Raji (cell line): ENCODE data around the gene HMX1.

ENCODE experiments used
- POLR2A ChIP-seq: IDR thresholded peaks from 2 replicates; pipeline ENCODE4 v1.6.1; 2011; ENCODE audit warnings: low read depth, low read length, control low read depth; ENCODE audit not compliant: insufficient read depth

HMX1 gene

DNA sequence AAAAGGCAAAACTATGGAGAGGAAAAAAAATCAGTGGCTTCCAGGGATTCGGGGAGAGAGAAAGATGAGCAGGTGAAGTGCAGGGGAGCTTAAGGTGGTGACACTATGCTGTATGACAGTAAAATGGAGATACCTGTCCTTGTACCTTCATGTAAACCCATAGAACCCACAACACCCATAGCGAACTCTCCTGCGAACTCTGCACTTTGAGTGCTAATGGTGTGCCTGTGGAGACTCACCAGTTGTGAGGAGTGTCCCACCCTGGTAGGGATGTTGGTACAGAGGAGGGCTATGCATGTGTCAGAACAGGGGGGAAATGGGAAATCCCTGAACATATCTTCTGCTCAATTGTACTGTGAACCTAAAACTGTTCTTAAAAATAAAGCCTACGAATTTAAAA is 42.8 kb downstream of the HMX1 start:
- no peak for TF ChIP-seq POLR2A

DNA sequence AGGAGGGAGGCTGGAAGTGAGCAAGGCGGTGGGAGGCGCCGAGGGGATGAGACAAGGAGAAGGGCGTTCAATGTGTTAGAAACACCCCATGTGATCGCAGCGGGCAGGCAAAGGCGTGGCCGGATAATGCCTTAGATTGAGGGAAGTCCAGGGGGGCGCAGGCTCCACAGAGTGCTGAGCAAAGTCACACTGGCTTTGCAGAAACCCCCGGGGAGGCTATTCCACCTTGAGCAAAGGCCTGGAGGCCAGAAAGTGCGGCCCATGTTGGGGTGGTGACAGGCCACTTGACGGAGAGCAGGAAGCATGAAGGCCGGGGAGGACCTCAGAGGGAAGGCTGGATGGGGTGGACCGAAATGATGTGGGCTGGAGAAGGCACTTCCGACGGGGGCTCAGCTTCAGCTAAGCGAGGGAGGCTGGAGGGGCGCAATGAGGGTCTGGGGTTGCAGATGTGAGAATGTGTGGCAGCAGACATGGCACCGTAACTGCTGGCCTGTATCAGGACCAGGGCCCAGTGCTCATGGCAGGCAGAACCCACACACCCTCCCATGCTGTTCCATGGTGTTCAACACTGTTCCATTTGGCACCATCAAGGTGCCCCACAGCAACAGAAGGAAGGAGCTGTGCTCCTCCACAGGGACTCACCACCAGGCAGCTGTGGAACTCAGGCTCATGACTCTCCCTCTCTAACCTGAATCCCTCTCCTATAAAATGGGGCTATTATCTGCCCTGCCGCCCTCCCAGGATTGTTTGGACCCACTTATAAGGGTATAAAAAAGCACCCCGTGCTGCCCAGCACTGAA is 50.3 kb downstream of the HMX1 start:
- no peak for TF ChIP-seq POLR2A

DNA sequence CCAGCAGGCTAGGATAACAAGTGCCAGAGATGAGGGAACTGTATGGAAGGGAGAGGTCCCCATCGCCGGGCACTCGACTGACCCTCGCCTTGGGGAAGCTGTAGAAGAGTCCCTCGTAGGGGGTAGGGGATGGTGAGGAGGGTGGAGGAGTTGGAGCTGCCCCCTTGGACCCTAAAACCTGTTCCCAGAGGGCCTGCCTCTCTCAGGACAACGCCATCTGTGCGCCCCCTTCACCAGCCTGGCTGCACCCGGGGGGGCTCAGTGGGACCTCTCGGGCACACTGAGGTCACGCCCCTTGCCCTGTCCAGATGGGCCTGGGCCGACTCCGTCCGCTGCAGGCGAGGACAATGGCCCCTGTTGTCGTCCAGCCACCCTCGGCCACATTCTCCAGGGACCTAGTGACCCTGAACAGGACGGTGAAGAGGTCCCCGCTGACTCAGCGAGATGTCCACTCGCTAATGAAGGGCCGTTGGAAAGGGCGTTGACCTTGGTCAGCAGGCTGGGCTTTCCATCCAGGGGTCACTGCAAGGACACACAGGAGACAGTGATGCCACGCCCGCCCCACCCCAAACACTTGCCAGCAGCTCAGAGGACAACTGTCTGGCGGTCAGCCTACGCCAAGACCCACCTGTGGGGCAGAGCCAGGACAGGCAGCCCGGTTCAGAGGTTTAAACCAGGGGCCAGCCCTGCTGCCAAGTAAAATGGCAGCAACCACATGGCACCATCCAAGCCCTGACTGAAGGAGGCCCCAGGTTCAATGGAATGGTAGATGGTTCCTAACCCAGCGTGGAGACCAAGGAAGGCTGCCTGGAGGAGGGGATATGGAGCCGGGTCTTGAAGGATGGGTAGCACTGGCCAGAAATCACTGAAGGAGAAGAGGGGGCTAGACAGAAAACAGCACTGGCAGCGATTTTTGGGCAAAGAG is 51.2 kb downstream of the HMX1 start:
- no peak for TF ChIP-seq POLR2A

DNA sequence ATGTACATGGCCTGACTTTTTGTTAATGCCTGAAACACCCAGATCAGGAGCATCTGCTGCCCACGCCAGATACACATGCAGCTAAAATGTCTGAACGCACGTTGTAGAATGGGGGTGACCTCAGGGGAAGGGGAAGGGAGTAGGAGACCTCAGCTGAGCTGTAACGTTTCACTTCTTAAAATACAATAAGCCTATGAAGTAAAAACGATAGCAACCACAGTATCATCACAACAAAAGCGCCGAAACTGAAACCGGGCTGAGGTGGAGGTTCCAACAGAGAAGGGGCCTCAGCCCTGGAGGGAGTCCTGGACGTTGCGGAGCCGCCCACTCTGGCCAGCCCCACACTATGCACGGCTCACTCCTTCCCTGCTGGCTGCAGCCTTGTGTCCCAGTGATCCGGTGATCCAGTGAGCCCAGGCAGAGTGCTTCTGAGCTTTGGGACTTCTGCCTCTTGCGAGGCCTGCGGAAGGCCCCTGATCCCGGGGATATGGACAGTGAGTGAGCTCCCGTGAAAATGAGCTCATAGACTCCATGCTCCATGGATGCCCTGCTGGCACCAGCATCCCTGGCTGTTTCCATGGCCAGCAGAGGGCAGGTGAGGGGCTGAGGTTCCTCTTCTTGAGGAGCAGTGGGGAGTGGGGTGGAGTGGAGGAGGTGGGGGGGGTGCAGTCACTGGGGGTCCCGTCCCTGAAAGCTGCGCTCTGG is 52.0 kb downstream of the HMX1 start:
- TF ChIP-seq POLR2A = no peak

DNA sequence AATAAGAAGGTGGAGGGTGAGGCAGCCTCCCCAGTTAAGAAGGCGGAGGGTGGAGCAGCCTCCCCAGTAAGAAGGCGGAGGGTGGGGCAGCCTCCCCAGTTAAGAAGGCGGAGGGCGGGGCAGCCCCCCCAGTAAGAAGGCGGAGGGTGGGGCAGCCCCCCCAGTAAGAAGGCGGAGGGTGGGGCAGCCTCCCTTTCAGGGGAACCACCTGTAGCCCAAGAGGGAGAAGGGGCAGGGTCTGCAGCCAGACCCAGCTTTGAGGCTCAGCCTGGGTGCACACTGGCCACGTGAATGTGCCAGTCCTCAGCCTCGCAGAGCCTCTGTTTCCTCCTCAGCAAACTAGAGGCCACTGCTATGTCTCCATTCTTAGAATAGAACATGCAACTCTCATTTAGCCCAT is 52.6 kb downstream of the HMX1 start:
- no peak for TF ChIP-seq POLR2A

DNA sequence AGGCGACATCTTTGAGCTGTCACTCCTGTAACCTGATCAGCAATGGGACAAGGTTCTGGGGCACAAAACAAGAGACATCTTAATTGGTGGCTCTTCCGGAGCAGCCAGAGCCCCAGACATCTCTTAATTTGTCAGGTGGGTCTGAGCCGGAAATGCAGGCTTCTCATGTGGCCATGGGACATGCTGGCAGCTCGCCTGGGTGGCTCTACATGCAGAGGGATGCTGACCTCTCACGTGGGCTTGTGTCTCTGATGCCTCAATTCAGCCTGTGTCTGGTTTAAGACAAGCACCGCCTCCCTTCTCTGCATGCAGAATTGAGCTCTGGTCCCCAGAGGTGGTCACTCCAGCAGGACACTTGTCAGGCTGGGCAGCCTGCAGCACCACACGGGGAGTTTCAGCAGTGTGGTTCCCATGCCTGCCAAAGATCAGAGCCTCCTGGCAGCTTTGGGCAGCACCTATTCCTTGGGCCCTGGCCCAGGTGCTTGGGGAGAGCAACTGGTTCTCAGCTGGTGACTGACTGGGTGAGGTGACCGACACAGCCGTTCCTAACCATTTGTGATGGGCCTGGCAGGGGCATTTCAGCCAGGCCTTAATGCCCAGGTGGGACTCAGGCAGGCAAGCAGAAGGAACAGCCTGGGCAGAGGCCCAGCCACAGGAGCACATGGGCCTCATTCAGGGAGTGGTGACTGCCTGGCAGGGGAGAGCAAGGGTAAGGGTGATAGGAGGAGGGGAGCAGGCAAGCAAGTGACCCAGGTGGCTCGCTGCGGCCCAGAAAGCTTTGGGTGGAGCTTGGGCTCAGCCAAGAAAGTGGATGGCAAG is 53.4 kb downstream of the HMX1 start:
- no peak for TF ChIP-seq POLR2A

DNA sequence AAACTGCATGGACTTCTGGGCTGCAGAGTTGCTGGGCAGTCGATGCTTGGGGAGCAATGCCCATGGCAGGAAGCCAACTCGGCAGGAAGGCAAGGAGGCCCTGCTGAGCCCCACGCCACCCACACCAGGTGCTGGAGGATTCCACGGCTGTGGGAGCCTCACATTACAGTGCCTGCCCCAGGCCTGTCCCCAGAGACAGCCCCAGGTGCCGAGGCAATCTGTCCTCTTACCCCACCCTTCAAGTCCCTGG is 53.9 kb downstream of the HMX1 start:
- no peak for TF ChIP-seq POLR2A

DNA sequence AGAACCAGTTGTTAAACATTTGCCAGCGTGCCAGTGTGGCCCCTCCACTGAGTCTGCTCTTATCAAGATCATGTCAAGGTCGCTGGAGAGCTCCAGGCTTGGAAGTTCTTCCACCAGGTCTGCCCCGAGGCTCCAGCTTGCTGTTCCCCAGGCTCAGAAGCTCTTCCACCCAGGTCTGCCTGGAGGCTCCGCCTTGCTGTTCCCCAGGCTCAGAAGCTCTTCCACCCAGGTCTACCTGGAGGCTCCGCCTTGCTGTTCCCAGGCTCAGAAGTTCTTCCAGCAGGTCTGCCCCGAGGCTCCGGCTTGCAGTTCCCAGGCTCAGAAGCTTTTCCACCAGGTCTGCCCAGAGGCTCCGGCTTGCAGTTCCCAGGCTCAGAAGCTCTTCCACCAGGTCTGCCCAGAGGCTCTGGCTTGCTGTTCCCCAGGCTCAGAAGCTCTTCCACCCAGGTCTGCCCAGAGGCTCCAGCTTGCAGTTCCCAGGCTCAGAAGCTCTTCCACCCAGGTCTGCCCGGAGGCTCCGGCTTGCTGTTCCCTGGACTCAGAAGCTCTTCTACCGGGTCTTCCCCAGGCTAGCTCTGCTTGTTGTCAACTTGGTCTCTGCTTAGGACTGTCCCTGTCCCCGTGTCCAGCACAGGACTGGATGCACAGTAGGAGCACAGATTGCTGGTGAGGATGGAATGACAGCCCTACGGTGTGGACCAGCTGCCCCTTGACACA is 54.4 kb downstream of the HMX1 start:
- no peak for TF ChIP-seq POLR2A
